ENCODE measurements around the gene IFNA8.

DNA sequence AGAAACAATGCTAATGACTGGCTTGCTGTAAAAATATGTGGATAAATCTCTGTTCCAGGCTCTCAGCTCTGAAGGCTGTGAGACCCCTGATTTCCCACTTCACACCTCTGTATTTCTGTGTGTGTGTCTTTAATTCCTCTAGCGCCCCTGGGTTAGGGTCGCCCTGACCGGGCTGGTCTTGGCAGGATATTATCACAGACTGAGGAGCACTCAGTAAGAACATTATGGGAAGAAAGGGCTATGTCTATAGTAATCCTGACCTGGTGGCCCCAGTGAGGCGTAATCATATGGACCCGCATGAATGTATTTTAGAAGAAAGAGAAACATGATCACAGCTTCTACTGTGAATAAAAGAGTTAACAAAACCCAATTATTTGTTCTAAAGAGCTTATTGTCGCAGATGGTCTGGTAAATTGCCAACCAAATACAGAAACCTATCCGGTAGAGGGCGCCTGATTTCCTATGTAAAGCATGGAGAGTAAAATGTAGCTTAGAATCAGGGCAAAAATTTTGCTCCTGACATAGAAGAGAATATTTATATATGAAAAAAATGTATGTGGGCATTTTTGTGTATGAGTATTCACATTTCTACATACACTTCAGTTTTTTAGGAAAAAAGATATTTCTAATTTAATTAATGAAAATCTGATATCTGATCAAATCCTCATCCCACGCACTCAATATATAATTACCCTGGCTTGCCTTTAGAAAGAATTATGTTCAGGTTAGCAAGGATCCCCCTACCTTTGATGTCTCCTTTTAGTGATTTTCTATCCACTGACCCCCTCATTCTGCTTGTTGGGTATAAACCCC, 25.5 kb downstream of the IFNA8 start:
- TF ChIP-seq EZH2phosphoT487 (IDR thresholded peaks at IDR 0.05) (no peak), EZH2 (IDR thresholded peaks at IDR 0.05) (no peak)
- TF ChIP-seq, protein P1, sequence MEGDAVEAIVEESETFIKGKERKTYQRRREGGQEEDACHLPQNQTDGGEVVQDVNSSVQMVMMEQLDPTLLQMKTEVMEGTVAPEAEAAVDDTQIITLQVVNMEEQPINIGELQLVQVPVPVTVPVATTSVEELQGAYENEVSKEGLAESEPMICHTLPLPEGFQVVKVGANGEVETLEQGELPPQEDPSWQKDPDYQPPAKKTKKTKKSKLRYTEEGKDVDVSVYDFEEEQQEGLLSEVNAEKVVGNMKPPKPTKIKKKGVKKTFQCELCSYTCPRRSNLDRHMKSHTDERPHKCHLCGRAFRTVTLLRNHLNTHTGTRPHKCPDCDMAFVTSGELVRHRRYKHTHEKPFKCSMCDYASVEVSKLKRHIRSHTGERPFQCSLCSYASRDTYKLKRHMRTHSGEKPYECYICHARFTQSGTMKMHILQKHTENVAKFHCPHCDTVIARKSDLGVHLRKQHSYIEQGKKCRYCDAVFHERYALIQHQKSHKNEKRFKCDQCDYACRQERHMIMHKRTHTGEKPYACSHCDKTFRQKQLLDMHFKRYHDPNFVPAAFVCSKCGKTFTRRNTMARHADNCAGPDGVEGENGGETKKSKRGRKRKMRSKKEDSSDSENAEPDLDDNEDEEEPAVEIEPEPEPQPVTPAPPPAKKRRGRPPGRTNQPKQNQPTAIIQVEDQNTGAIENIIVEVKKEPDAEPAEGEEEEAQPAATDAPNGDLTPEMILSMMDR (IDR thresholded peaks at IDR 0.05) = peak; percentile 62
